Thoracic aorta (tissue), 2 donors: ENCODE measurements around the gene FAM53A. TPM values are rescaled to one million over a fixed set of nuclear protein-coding genes. Genes with fewer than 3 reads are reported as not detected.
"Not testable (repeated sequence)": the region's sequence is repeated elsewhere in the genome, so short reads cannot be mapped to it uniquely, and the experiment has no call there.

Source experiments
- ATAC-seq: fragments of 150-250 bp; one replicate; pipeline ENCODE4 v1.8.0; 2017; ENCODE audit warnings: low read depth; ENCODE audit not compliant: insufficient number of reproducible peaks, low FRiP score
- DNase-seq: peaks from one replicate; pipeline ENCODE4 v3.0.0-alpha.2; 2020; ENCODE audit warnings: low spot score
- H3K27ac ChIP-seq, 2 donors: fragments of 200-600 bp; sonication (generic); 1 replicate in 1 of 2; 2 replicates in 1 of 2; pipeline ENCODE4 v1.5.1; 2016; ENCODE audit warnings: mild to moderate bottlenecking in 2 of 2, moderate library complexity in 2 of 2
- H3K27me3 ChIP-seq: fragments of 200-600 bp; sonication (generic); replicated peaks from 2 replicates; pipeline ENCODE4 v1.6.0; 2016; ENCODE audit warnings: mild to moderate bottlenecking; ENCODE audit not compliant: insufficient read depth
- H3K36me3 ChIP-seq: fragments of 200-600 bp; sonication (generic); one replicate; pipeline ENCODE4 v1.5.1; 2016
- H3K4me1 ChIP-seq, 2 donors: fragments of 200-600 bp; sonication (generic); 1 replicate in 1 of 2; 2 replicates in 1 of 2; pipeline versions ENCODE4 v1.5.1 to v1.6.0; 2016; ENCODE audit warnings: low read depth in 2 of 2, mild to moderate bottlenecking in 1 of 2; ENCODE audit not compliant: control insufficient read depth in 1 of 2
- H3K4me3 ChIP-seq: fragments of 200-600 bp; sonication (generic); 2 replicates; pipeline ENCODE4 v1.5.1; 2016; ENCODE audit warnings: mild to moderate bottlenecking
- H3K9me3 ChIP-seq: fragments of 200-600 bp; sonication (generic); 2 replicates; pipeline ENCODE4 v1.5.1; 2016
- total RNA-seq, 2 donors: library from RNA; depleted of rRNA; stranded (reverse); fragments of >200 nt; gene quantifications; one replicate each; pipeline versions ENCODE4 v1.1.0 to v1.2.3, GENCODE V29; 2016
- TF ChIP-seq, protein P1 (sequence below): fragments of 200-600 bp; sonication (generic); IDR thresholded peaks from one replicate; pipeline ENCODE4 v1.5.1; 2019; ENCODE audit warnings: antibody characterized with exemption

FAM53A gene
- total RNA-seq, 2 donors from 2014 or later = 5.1 to 10.9 TPM

GRCh38 chr4:1608821-1609500 lies 75.2 kb downstream of the FAM53A start:
- no peaks in the 10 kb centered on the region for H3K4me1 ChIP-seq
- H3K27me3 ChIP-seq = no peaks in the 10 kb centered on the region
- H3K9me3 ChIP-seq = no peaks in the 10 kb centered on the region
- H3K27ac ChIP-seq = no peak overlapping the region
- ATAC-seq (no peak), DNase-seq (no peak)
- H3K36me3 ChIP-seq = no peaks in the 10 kb centered on the region
- no peak overlapping the region for H3K4me3 ChIP-seq
- TF ChIP-seq, protein P1, sequence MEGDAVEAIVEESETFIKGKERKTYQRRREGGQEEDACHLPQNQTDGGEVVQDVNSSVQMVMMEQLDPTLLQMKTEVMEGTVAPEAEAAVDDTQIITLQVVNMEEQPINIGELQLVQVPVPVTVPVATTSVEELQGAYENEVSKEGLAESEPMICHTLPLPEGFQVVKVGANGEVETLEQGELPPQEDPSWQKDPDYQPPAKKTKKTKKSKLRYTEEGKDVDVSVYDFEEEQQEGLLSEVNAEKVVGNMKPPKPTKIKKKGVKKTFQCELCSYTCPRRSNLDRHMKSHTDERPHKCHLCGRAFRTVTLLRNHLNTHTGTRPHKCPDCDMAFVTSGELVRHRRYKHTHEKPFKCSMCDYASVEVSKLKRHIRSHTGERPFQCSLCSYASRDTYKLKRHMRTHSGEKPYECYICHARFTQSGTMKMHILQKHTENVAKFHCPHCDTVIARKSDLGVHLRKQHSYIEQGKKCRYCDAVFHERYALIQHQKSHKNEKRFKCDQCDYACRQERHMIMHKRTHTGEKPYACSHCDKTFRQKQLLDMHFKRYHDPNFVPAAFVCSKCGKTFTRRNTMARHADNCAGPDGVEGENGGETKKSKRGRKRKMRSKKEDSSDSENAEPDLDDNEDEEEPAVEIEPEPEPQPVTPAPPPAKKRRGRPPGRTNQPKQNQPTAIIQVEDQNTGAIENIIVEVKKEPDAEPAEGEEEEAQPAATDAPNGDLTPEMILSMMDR = no peak

DNA sequence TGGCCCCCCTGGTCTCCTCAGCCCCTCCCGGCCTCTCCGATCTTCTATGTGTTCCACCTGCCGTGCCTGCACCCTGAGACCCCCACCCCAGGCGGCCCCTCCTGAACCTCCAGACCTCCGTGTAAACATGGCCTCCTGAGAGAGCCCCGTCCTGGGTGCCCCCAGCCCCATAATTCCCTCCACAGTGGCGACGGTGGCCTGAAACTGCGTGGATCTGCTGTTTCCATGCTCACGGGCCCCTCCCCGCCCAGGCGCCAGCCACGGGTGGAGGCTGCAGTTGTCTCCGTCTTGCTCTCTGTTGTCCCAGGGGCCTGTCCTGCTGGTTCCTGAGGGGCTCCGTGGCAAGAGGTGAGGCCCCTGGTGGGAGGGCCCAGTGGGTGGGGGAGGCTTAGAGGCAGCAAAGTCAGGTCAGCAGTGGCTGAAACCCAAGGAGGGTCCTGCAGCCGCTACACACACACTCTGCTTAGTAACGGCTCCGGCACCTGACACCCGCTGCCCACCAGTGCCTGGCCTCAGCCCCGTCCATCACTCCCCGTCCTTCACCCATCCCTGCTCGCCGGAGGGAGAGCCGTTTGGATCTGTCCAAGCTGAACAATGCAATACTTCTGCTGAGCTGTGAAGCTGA lies 75.8 kb downstream of the FAM53A start:
- Histone ChIP-seq H3K4me1 (no peaks in the 10 kb centered on the region), H3K4me3 (no peak overlapping the region), H3K27me3 (no peaks in the 10 kb centered on the region), H3K27ac (no peak overlapping the region), H3K36me3 (no peaks in the 10 kb centered on the region), H3K9me3 (no peaks in the 10 kb centered on the region)
- TF ChIP-seq, protein P1 = no peak
- DNase-seq (no peak), ATAC-seq (no peak)

GRCh38 chr4:1607436-1608195 lies 76.5 kb downstream of the FAM53A start:
- H3K4me3 ChIP-seq, DNase-seq, H3K4me1 ChIP-seq, ATAC-seq, H3K9me3 ChIP-seq, H3K27me3 ChIP-seq, H3K36me3 ChIP-seq, H3K27ac ChIP-seq: not testable (repeated sequence)

DNA sequence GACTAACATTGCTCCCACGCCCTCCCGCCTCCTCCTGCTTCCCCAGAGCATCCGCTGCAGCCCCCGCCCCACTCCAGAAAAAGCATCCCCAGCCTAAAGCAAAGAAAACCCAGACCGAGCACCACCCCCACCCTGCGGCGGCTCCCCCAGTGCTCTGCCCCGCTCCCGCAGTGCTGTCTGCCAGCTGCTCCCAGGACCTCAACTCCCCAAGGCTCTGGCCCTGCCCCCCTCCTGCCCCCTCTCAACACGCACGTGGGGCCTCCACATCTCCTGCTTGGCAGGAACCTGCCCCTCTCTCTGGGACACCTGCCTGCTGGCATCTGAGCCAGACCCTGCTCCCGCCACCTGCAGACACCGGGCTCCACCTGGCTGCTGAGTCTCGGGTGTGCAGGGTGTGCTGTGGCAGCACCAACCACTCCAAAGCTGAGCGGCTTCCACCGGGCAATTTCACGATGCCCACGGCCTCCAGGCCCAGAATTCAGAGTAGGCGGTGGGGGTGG lies 79.4 kb downstream of the FAM53A start:
- ATAC-seq (no peak), DNase-seq (no peak)

GRCh38 chr4:1604181-1604705 lies 79.9 kb downstream of the FAM53A start:
- ATAC-seq (no peak), DNase-seq (no peak)
- Histone ChIP-seq H3K4me3 (no peak overlapping the region), H3K27ac (no peak overlapping the region), H3K9me3 (no peaks in the 10 kb centered on the region), H3K27me3 (no peaks in the 10 kb centered on the region), H3K4me1 (no peaks in the 10 kb centered on the region), H3K36me3 (no peaks in the 10 kb centered on the region)
- TF ChIP-seq, protein P1 = no peak

More for the DNA sequence above, 79.4 kb downstream of the FAM53A start:
- TF ChIP-seq, protein P1 = no peak
- H3K4me3 ChIP-seq = no peak overlapping the region
- no peak overlapping the region for H3K27ac ChIP-seq
- no peaks in the 10 kb centered on the region for H3K4me1 ChIP-seq
- H3K27me3 ChIP-seq = no peaks in the 10 kb centered on the region
- H3K9me3 ChIP-seq = no peaks in the 10 kb centered on the region
- H3K36me3 ChIP-seq = no peaks in the 10 kb centered on the region
